Esophagus muscularis mucosa (tissue), 4 donors: ENCODE results near the gene NKAIN2. TPM values are rescaled to one million over a fixed set of nuclear protein-coding genes. Genes with fewer than 3 reads are reported as not detected.
"Not testable (repeated sequence)": the region's sequence is repeated elsewhere in the genome, so short reads cannot be mapped to it uniquely, and the experiment has no call there.

Experiments
- DNase-seq: peaks from one replicate; pipeline ENCODE4 v3.0.0-alpha.2; 2017; ENCODE audit errors: extremely low spot score
- H3K27ac ChIP-seq, 4 donors: fragments of 200-600 bp; sonication (generic); replicated peaks in 1 of 4; 1 replicate in 3 of 4; 2 replicates in 1 of 4; pipeline ENCODE4 v1.5.1; 2016 to 2019; ENCODE audit warnings: mild to moderate bottlenecking in 1 of 4
- H3K27me3 ChIP-seq, 4 donors: fragments of 200-600 bp; sonication (generic); one replicate each; pipeline versions ENCODE4 v1.5.1 to v1.6.0; 2016 to 2019
- H3K36me3 ChIP-seq, 4 donors: fragments of 200-600 bp; sonication (generic); one replicate each; pipeline ENCODE4 v1.5.1; 2016 to 2019
- H3K4me1 ChIP-seq, 4 donors: fragments of 200-600 bp; sonication (generic); one replicate each; pipeline ENCODE4 v1.5.1; 2016 to 2019
- H3K4me3 ChIP-seq, 4 donors: fragments of 200-600 bp; sonication (generic); 1 replicate in 2 of 4; 2 replicates in 2 of 4; pipeline ENCODE4 v1.5.1; 2016 to 2019; ENCODE audit warnings: mild to moderate bottlenecking in 4 of 4, moderate library complexity in 1 of 4
- H3K9me3 ChIP-seq, 4 donors: fragments of 200-600 bp; sonication (generic); 1 replicate in 3 of 4; 2 replicates in 1 of 4; pipeline ENCODE4 v1.5.1; 2016 to 2019
- EP300 ChIP-seq: sonication (generic); formaldehyde crosslinking; IDR thresholded peaks from one replicate; pipeline ENCODE4 v1.6.1; 2017; ENCODE audit warnings: antibody characterized with exemption
- POLR2A ChIP-seq: fragments of 450-650 bp; IDR thresholded peaks from one replicate; pipeline ENCODE4 v1.6.1; 2017; ENCODE audit warnings: antibody characterized with exemption, moderate library complexity, mild to moderate bottlenecking, low read depth
- POLR2AphosphoS5 ChIP-seq, 2 donors: sonication (generic); formaldehyde crosslinking; IDR thresholded peaks; one replicate each; pipeline ENCODE4 v1.6.1; 2017; ENCODE audit warnings: antibody characterized with exemption in 2 of 2
- WGBS: methylation state at CpG from one replicate; pipeline ENCODE4 v1.1.5; 2018; 5-methylcytosine and 5-hydroxymethylcytosine counted together
- intact Hi-C: fragments of 100-400 bp; cut with DNase I; formaldehyde crosslinking; loops from one replicate; pipeline ENCODE4 v1.15.1; 2023
- total RNA-seq, 4 donors: library from RNA; depleted of rRNA; stranded (reverse); fragments of >200 nt; gene quantifications; one replicate each; pipeline versions ENCODE4 v1.1.0 to v1.2.1, GENCODE V29; 2016
- TF ChIP-seq, protein P1 (sequence below), 3 experiments: fragments of 200-600 bp in 2 of 3; fragments of 450-650 bp in 1 of 3; sonication (generic) in 2 of 3; IDR thresholded peaks; one replicate each; pipeline ENCODE4 v1.5.1; 2017 to 2019; ENCODE audit warnings: antibody characterized with exemption in 3 of 3, mild to moderate bottlenecking in 2 of 3, moderate library complexity in 1 of 3

The NKAIN2 gene
- total RNA-seq, 4 donors from 2014 or later = 0.11 to 0.66 (median 0.13) TPM; not detected in 1

DNA sequence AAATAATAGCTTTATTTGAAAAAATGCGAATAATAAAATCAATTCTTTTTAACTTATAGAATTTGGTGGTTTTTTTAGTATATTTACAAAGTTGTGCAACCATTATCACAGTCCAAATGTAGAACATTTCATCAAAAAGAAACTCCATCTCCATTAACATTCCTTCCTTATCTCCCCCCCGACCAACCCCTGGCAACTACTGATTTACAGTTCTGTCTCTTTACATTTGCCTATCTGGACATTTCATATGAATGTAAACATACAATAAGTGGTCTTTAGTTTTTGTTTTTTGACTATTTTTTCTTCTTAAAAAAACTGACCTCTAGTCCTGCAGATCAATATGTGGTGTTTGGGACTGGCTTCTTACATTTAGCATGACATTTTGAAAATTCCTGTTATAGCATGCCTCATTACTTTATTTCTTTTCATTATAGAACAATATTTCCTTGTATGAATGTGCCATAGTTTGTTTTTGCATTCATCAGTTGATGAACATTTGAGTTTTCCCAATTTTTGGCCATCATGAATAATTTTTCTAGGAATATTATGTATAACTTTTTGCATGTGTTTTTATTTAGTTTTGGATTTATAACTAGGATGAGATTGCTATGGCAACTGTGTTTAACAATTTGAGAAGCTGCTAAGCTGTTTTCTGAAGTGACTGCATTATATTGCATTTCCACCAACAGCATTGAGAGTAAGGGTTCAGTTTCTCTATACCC, 344.7 kb downstream of the NKAIN2 start:
- Histone ChIP-seq H3K4me1 (no peaks in the 10 kb centered on the region), H3K9me3 (no peaks in the 10 kb centered on the region), H3K36me3 (no peaks in the 10 kb centered on the region), H3K27me3 (no peaks in the 10 kb centered on the region), H3K27ac (no peak overlapping the region), H3K4me3 (no peak overlapping the region)
- WGBS = 69% methylated on average over 2 of the region's 2 CpGs
- intact Hi-C loops = no loop called here
- TF ChIP-seq, protein P1, sequence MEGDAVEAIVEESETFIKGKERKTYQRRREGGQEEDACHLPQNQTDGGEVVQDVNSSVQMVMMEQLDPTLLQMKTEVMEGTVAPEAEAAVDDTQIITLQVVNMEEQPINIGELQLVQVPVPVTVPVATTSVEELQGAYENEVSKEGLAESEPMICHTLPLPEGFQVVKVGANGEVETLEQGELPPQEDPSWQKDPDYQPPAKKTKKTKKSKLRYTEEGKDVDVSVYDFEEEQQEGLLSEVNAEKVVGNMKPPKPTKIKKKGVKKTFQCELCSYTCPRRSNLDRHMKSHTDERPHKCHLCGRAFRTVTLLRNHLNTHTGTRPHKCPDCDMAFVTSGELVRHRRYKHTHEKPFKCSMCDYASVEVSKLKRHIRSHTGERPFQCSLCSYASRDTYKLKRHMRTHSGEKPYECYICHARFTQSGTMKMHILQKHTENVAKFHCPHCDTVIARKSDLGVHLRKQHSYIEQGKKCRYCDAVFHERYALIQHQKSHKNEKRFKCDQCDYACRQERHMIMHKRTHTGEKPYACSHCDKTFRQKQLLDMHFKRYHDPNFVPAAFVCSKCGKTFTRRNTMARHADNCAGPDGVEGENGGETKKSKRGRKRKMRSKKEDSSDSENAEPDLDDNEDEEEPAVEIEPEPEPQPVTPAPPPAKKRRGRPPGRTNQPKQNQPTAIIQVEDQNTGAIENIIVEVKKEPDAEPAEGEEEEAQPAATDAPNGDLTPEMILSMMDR (IDR thresholded peaks at IDR 0.05) = no peak
- TF ChIP-seq POLR2AphosphoS5 (IDR thresholded peaks at IDR 0.05) (no peak), EP300 (no peak), POLR2A (no peak)
- DNase-seq = no peak

DNA sequence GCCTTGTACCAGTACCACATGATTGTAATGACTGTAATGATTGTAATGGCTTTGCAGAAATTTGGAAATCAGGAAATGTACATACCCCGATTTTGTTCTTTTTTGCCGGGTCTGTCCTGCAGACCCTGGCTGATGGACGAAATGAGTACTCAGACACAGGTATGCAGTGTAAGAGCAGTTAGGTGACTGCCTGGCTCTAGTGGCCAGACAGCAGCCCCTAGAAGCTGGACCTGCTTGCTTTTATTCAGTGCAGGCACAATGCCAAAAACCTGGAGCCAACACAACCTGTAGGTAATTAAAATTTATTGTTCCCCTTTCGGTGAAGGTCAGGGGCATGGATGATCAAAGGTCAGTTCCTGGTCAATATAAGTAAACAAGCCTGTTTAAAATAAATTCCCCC, 346.0 kb downstream of the NKAIN2 start:
- DNase-seq = no peak
- intact Hi-C loops = no loop called here
- TF ChIP-seq EP300 (no peak), POLR2AphosphoS5 (IDR thresholded peaks at IDR 0.05) (no peak), POLR2A (no peak)
- TF ChIP-seq, protein P1 (IDR thresholded peaks at IDR 0.05) = no peak
- Histone ChIP-seq H3K4me1 (no peaks in the 10 kb centered on the region), H3K27ac (no peak overlapping the region), H3K9me3 (no peaks in the 10 kb centered on the region), H3K4me3 (no peak overlapping the region), H3K27me3 (no peaks in the 10 kb centered on the region), H3K36me3 (no peaks in the 10 kb centered on the region)
- WGBS = 93% methylated on average over 4 of the region's 4 CpGs

DNA sequence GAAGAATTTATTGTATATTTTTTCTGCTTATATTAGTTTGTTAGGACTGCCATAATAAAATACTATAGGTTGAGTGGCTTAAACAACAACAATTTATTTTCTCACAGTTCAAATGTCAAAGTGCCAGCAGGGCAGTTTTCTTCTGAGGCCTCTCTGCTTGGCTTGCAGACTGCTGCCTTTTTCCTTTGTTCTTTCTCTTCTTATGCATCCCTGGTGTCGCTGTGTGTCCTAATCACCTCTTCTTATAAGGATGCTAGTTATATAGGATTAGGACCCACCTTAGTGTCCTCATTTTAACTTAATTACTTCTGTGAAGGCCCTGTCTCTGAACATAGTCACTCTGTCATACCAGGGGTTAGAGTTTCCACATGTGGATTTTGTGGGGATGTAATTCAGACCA, 354.4 kb downstream of the NKAIN2 start:
- Histone ChIP-seq H3K9me3 (no peaks in the 10 kb centered on the region), H3K36me3 (no peaks in the 10 kb centered on the region), H3K4me3 (no peak overlapping the region), H3K27ac (no peak overlapping the region), H3K4me1 (no peaks in the 10 kb centered on the region), H3K27me3 (no peaks in the 10 kb centered on the region)
- intact Hi-C loops = no loop called here
- 84% methylated on average over 1 of the region's 1 CpG for WGBS
- no peak for TF ChIP-seq EP300
- TF ChIP-seq POLR2AphosphoS5 (IDR thresholded peaks at IDR 0.05) = no peak
- TF ChIP-seq, protein P1 (IDR thresholded peaks at IDR 0.05) = no peak
- no peak for TF ChIP-seq POLR2A
- no peak for DNase-seq

DNA sequence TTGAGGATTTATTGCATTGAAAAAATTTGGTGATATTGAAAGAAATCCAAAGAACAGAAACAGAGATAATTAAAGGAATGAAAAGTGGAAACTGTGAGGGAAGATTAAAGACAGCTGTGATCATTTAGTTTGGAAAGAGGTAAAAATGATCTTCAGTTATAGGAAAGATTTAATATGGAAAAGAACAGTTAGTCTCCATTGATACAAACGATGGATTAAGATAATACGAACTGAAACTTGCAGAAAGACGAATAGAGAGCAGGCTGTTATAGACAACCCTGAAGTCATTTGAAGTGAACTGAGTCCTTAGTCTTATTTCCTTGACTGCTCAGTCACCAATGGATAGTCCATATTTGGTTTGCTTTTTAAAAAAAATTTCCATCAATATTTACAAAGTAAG, 360.0 kb downstream of the NKAIN2 start:
- intact Hi-C loops = no loop called here
- H3K36me3 ChIP-seq = no peaks in the 10 kb centered on the region
- no peak overlapping the region for H3K4me3 ChIP-seq
- H3K4me1 ChIP-seq = no peaks in the 10 kb centered on the region
- H3K9me3 ChIP-seq = no peaks in the 10 kb centered on the region
- DNase-seq = no peak
- H3K27ac ChIP-seq = no peak overlapping the region
- 80% methylated on average over 3 of the region's 3 CpGs for WGBS
- no peaks in the 10 kb centered on the region for H3K27me3 ChIP-seq
- no peak for TF ChIP-seq EP300
- no peak for TF ChIP-seq POLR2A
- TF ChIP-seq, protein P1 (IDR thresholded peaks at IDR 0.05) = no peak
- TF ChIP-seq POLR2AphosphoS5 (IDR thresholded peaks at IDR 0.05) = no peak

DNA sequence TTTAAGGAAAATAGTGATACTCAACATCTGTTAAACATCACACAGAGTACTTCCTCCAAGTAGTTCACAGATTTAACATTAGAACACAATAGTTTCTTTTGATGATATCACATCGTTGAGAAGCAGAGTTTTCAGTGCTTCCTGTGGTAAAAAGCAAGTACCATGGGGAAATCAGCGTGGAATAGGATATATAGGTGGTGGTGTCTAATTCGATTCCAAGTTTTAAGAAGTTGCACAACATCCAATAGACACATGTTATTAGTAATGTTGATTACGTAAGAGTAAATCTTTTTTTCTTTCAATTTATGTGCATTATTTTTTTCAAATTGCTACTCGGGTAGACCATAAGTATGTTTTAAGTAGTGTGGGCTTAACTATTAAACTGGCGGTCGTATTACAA, 360.7 kb downstream of the NKAIN2 start:
- TF ChIP-seq EP300 (no peak), POLR2A (no peak), POLR2AphosphoS5 (IDR thresholded peaks at IDR 0.05) (no peak)
- TF ChIP-seq, protein P1 (IDR thresholded peaks at IDR 0.05) = no peak
- Histone ChIP-seq H3K27me3 (no peaks in the 10 kb centered on the region), H3K9me3 (no peaks in the 10 kb centered on the region), H3K27ac (no peak overlapping the region), H3K4me1 (no peaks in the 10 kb centered on the region), H3K4me3 (no peak overlapping the region), H3K36me3 (no peaks in the 10 kb centered on the region)
- no peak for DNase-seq
- WGBS = 77% methylated on average over 7 of the region's 7 CpGs
- intact Hi-C loops = no loop called here

DNA sequence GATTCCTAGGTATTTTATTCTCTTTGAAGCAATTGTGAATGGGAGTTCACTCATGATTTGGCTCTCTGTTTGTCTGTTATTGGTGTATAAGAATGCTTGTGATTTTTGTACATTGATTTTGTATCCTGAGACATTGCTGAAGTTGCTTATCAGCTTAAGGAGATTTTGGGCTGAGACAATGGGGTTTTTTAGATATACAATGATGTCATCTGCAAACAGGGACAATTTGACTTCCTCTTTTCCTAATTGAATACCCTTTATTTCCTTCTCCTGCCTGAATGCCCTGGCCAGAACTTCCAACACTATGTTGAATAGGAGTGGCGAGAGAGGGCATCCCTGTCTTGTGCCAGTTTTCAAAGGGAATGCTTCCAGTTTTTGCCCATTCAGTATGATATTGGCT, 363.6 kb downstream of the NKAIN2 start:
- 89% methylated on average over 1 of the region's 1 CpG for WGBS

More for the DNA sequence above, 363.6 kb downstream of the NKAIN2 start:
- H3K36me3 ChIP-seq, H3K4me1 ChIP-seq, H3K9me3 ChIP-seq, DNase-seq, H3K27ac ChIP-seq, H3K4me3 ChIP-seq, intact Hi-C loops, H3K27me3 ChIP-seq: not testable (repeated sequence)
